ENCODE data around the gene SOS1.

GRCh38 chr2:39145906-39146421 lies 25.1 kb upstream of the SOS1 start:
- no peak for TF ChIP-seq ZNF384 (IDR thresholded peaks at IDR 0.05)
- no peak for TF ChIP-seq CTBP1 (IDR thresholded peaks at IDR 0.05; ENCODE audit: borderline replicate concordance)
- no peak for TF ChIP-seq PKNOX1 (IDR thresholded peaks at IDR 0.05)

Data from HEK293T (cell line).